ENCODE measurements around the gene GRID1.

DNA sequence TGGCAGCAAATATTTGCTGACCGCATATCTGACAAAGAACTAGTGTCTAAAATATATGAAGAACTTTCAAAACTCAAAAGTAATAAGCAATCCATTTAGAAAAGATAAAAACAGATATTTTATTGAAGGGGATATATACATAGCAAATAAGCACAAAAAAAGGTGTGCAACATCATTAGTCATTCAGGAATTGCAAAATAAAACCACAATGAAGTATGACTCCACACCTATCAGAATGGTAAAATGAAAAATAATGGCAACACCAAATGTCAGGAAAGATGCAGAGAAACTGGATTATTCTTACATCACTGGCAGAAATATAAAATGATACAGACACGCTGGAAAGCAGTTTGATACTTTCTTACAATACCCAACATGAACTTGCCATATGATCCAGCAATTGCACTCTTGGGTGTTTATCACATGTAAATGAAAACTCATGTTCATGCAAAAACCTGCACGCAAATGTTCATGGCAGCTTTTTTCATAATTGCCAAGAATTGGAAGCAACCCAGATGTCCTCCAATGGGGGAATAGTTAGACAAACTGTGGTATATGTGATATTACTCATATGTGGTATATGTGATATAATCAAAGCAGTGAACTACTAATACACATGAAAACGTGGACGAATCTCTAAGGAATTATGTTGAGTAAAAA is 645.5 kb downstream of the GRID1 start:
- TF ChIP-seq POLR2A (IDR thresholded peaks at IDR 0.05; ENCODE audit: low read length) (no peak), GATA1 (IDR thresholded peaks at IDR 0.05; ENCODE audit: low read depth, low read length) (no peak)

All from erythroblast (primary cell).